Keratinocyte (primary cell): ENCODE data around the gene TNKS1BP1. TPM values are rescaled to one million over a fixed set of nuclear protein-coding genes. Genes with fewer than 3 reads are reported as not detected.

Source experiments
- DNase-seq: peaks from one replicate; pipeline ENCODE4 v3.0.0-alpha.2; 2011; ENCODE audit warnings: low read depth, missing footprints, low spot score
- FAIRE-seq: peaks from 2 replicates; lab custom pipeline; 2011; peaks lifted over from hg19 to GRCh38; lab: Jason Lieb, UNC
- H2AFZ ChIP-seq: 2 replicates; pipeline ENCODE4 v1.6.0; 2012; ENCODE audit warnings: low read length, control low read depth, inconsistent platforms; ENCODE audit not compliant: control insufficient read depth
- H3K27ac ChIP-seq: 2 replicates; pipeline ENCODE4 v1.5.1; 2011; ENCODE audit warnings: low read length; ENCODE audit not compliant: control insufficient read depth, insufficient read depth
- H3K27me3 ChIP-seq: 3 replicates; pipeline ENCODE4 v1.6.0; 2011; ENCODE audit warnings: low read length; ENCODE audit not compliant: control insufficient read depth, insufficient read depth; ENCODE audit errors: extremely low read depth
- H3K36me3 ChIP-seq, 2 experiments: 2 replicates in 1 of 2; 3 replicates in 1 of 2; pipeline ENCODE4 v1.5.1; 2011; ENCODE audit warnings: low read length in 2 of 2, mild to moderate bottlenecking in 1 of 2; ENCODE audit not compliant: control insufficient read depth in 2 of 2, insufficient read depth in 2 of 2; ENCODE audit errors: extremely low read depth in 1 of 2
- H3K4me1 ChIP-seq: 3 replicates; pipeline ENCODE4 v1.5.1; 2011; ENCODE audit warnings: low read length; ENCODE audit not compliant: control insufficient read depth, insufficient read depth; ENCODE audit errors: extremely low read depth
- H3K4me2 ChIP-seq: 3 replicates; pipeline ENCODE4 v1.6.0; 2011; ENCODE audit warnings: low read depth, low read length; ENCODE audit not compliant: control insufficient read depth, insufficient read depth; ENCODE audit errors: extremely low read depth
- H3K4me3 ChIP-seq, 3 experiments: fragments of 200-600 bp in 1 of 3; sonication (generic) in 1 of 3; 2 replicates in 2 of 3; 3 replicates in 1 of 3; pipeline ENCODE4 v1.5.1; 2011 to 2016; ENCODE audit warnings: low read length in 3 of 3, mild to moderate bottlenecking in 3 of 3, control low read depth in 2 of 3, inconsistent platforms in 1 of 3, low read depth in 1 of 3, mixed read lengths in 1 of 3, mixed run types in 1 of 3, moderate library complexity in 1 of 3; ENCODE audit not compliant: control insufficient read depth in 2 of 3, insufficient read depth in 2 of 3; ENCODE audit errors: extremely low read depth in 1 of 3
- H3K79me2 ChIP-seq: 2 replicates; pipeline ENCODE4 v1.6.0; 2012; ENCODE audit warnings: low read length; ENCODE audit not compliant: control insufficient read depth, insufficient read depth
- H3K9ac ChIP-seq: 3 replicates; pipeline ENCODE4 v1.6.0; 2011; ENCODE audit warnings: low read length; ENCODE audit not compliant: control insufficient read depth, insufficient read depth; ENCODE audit errors: extremely low read depth
- H3K9me1 ChIP-seq: 3 replicates; pipeline ENCODE4 v1.6.0; 2011; ENCODE audit warnings: low read length; ENCODE audit not compliant: control insufficient read depth, insufficient read depth; ENCODE audit errors: extremely low read depth
- H3K9me3 ChIP-seq: 2 replicates; pipeline ENCODE4 v1.5.1; 2012; ENCODE audit warnings: low read depth, low read length; ENCODE audit not compliant: control insufficient read depth
- H4K20me1 ChIP-seq: 3 replicates; pipeline ENCODE4 v1.6.0; 2011; ENCODE audit warnings: low read length; ENCODE audit not compliant: control insufficient read depth, insufficient read depth; ENCODE audit errors: extremely low read depth
- EZH2 ChIP-seq: IDR thresholded peaks from one replicate; pipeline ENCODE4 v1.6.1; 2012; ENCODE audit warnings: inconsistent platforms, mild to moderate bottlenecking, low read length, moderate library complexity
- dilution Hi-C: fragments of 300-500 bp; cut with MboI; formaldehyde crosslinking; loops from one replicate; pipeline ENCODE4 v1.7.0; 2020; ENCODE audit warnings: low sequenced_read_pairs; ENCODE audit not compliant: extremely low pct_ligation_motif_present
- polyA plus RNA-seq, 5 experiments: library from polyadenylated mRNA; depleted of rRNA in 3 of 5; stranded (reverse) in 3 of 5; stranded (forward) in 1 of 5; unstranded in 1 of 5; fragments of >200 nt; gene quantifications; 1 replicate in 1 of 5; 2 replicates in 3 of 5; 3 replicates in 1 of 5; pipeline versions ENCODE4 v1.2.1 to v1.2.3, GENCODE V29; 2011 to 2012; ENCODE audit warnings: missing spikeins in 2 of 5, low read depth in 1 of 5, low replicate concordance in 1 of 5
- TF ChIP-seq, protein P1 (sequence below), 3 experiments: IDR thresholded peaks in 1 of 3; conservative IDR thresholded peaks in 1 of 3; optimal IDR thresholded peaks in 1 of 3; 2 replicates in 2 of 3; 3 replicates in 1 of 3; pipeline versions ENCODE3 to v1.5.1; 2011; ENCODE audit warnings: low read length in 3 of 3, mild to moderate bottlenecking in 3 of 3, moderate library complexity in 2 of 3, control low read depth in 1 of 3, inconsistent platforms in 1 of 3; ENCODE audit not compliant: insufficient read depth in 2 of 3; ENCODE audit errors: extremely low read depth in 1 of 3

The TNKS1BP1 gene
- polyA plus RNA-seq, 1 donor (not counting 4 experiments of a cell fraction or from before 2014, with no cell fraction given): 88.3 TPM

DNA sequence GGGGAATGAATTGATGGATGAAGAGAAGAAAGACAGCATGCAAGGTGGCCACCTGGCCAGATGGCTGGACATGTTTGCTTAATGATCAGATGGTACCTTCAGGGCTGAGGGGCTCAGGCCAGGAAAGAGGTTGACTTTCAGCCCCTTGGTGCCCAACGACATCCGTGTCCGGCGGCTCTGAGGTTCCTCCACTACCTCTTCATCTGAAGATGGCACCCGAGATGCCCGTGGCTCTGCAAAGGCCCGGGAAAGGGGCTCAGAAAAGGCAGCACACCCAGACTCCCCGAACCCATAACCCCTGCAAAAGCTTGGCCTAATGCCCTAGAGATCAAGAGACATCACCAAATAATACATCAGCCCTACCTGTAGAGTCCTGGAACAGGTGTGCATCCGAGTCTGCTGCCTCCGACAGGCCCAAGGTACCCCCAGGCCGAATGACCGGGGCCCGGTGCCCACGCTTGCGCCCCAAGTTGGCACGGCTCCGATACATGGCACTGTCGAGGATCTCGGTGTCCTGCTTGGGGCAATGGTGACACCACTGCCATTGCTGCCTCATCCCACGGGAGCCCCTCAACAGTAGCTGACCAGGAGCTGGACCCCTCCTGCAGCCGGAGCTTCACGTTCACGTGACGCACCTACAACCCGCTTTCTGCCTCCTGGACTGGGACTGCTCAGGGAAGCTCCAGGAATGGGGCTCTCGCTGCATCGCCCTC lies 22.9 kb downstream of the TNKS1BP1 start:
- Histone ChIP-seq H3K4me3 (no peak overlapping the region), H2AFZ (no peak overlapping the region), H3K9me3 (no peaks in the 10 kb centered on the region), H3K27me3 (no peaks in the 10 kb centered on the region), H3K9me1 (no peaks in the 10 kb centered on the region), H3K9ac (no peak overlapping the region), H4K20me1 (peaks cover 6% of the 10 kb centered on the region), H3K79me2 (peaks cover 40% of the 10 kb centered on the region), H3K36me3 (peaks cover 52 to 69% of the 10 kb centered on the region in 2 experiments), H3K27ac (no peak overlapping the region), H3K4me2 (no peak overlapping the region), H3K4me1 (peaks cover 33% of the 10 kb centered on the region)
- TF ChIP-seq EZH2: no peak
- TF ChIP-seq, protein P1, sequence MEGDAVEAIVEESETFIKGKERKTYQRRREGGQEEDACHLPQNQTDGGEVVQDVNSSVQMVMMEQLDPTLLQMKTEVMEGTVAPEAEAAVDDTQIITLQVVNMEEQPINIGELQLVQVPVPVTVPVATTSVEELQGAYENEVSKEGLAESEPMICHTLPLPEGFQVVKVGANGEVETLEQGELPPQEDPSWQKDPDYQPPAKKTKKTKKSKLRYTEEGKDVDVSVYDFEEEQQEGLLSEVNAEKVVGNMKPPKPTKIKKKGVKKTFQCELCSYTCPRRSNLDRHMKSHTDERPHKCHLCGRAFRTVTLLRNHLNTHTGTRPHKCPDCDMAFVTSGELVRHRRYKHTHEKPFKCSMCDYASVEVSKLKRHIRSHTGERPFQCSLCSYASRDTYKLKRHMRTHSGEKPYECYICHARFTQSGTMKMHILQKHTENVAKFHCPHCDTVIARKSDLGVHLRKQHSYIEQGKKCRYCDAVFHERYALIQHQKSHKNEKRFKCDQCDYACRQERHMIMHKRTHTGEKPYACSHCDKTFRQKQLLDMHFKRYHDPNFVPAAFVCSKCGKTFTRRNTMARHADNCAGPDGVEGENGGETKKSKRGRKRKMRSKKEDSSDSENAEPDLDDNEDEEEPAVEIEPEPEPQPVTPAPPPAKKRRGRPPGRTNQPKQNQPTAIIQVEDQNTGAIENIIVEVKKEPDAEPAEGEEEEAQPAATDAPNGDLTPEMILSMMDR (optimal IDR thresholded peaks at IDR 0.05 in 1 of 3, IDR thresholded peaks at IDR 0.05 in 1 of 3, conservative IDR thresholded peaks at IDR 0.05 in 1 of 3; ENCODE audit: extremely low read depth in 1 of 3, insufficient read depth in 2 of 3, low read length in 3 of 3): no peak
- no peak for DNase-seq
- no peak for FAIRE-seq
- dilution Hi-C loops: no loop called here

DNA sequence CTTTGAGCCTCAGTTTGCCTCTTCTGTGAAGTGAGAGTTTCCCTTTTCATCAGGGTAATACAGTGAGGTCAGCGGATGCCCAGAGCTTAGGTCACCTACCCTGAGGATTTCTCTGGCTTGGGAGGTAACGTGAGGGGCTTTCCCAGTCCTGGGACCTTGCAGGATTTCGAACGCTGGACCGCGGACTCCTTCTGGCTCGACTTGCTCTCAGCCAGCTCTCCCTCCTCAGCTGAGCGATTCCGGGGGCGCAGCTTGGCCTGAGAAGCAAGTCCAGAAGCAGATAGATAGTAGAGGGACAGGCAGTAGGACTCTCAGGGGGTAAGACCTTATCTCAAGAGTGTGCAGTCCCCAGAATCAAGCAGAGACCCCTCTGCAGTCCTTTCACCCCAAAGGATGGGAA lies 24.0 kb downstream of the TNKS1BP1 start:
- Histone ChIP-seq H2AFZ (no peak overlapping the region), H3K36me3 (peaks cover 47 to 67% of the 10 kb centered on the region in 2 experiments), H3K9ac (no peak overlapping the region), H3K4me2 (no peak overlapping the region), H3K9me1 (no peaks in the 10 kb centered on the region), H3K9me3 (no peaks in the 10 kb centered on the region), H3K4me1 (peaks cover 32% of the 10 kb centered on the region), H3K27ac (no peak overlapping the region), H4K20me1 (peaks cover 6% of the 10 kb centered on the region), H3K4me3 (no peak overlapping the region), H3K79me2 (peaks cover 30% of the 10 kb centered on the region), H3K27me3 (no peaks in the 10 kb centered on the region)
- TF ChIP-seq, protein P1 (optimal IDR thresholded peaks at IDR 0.05 in 1 of 3, IDR thresholded peaks at IDR 0.05 in 1 of 3, conservative IDR thresholded peaks at IDR 0.05 in 1 of 3; ENCODE audit: extremely low read depth in 1 of 3, insufficient read depth in 2 of 3, low read length in 3 of 3): no peak
- no peak for TF ChIP-seq EZH2
- dilution Hi-C loops: no loop called here
- FAIRE-seq (no peak), DNase-seq (no peak)
